Thyroid gland (tissue), 4 donors: ENCODE data around the gene GAK. TPM values are rescaled to one million over a fixed set of nuclear protein-coding genes. Genes with fewer than 3 reads are reported as not detected.
"Not testable (repeated sequence)": the region's sequence is repeated elsewhere in the genome, so short reads cannot be mapped to it uniquely, and the experiment has no call there.

ENCODE experiments used
- DNase-seq, 2 donors: peaks; one replicate each; pipeline ENCODE4 v3.0.0-alpha.2; 2019
- H3K27ac ChIP-seq, 3 donors: fragments of 200-600 bp; sonication (generic); 1 replicate in 2 of 3; 2 replicates in 1 of 3; pipeline ENCODE4 v1.5.1; 2016 to 2019; ENCODE audit warnings: mild to moderate bottlenecking in 1 of 3, moderate library complexity in 1 of 3
- H3K27me3 ChIP-seq: fragments of 200-600 bp; sonication (generic); one replicate; pipeline ENCODE4 v1.5.1; 2019
- H3K36me3 ChIP-seq, 2 donors: fragments of 200-600 bp; sonication (generic); one replicate each; pipeline ENCODE4 v1.5.1; 2016 to 2019
- H3K4me1 ChIP-seq, 2 donors: fragments of 200-600 bp; sonication (generic); one replicate each; pipeline ENCODE4 v1.5.1; 2017 to 2019
- H3K4me3 ChIP-seq, 3 donors: fragments of 200-600 bp; sonication (generic); replicated peaks in 1 of 3; 1 replicate in 2 of 3; 2 replicates in 1 of 3; pipeline ENCODE4 v1.5.1; 2016; ENCODE audit warnings: mild to moderate bottlenecking in 1 of 3
- H3K9me3 ChIP-seq: fragments of 200-600 bp; sonication (generic); one replicate; pipeline ENCODE4 v1.5.1; 2017
- CTCF ChIP-seq, 6 experiments: fragments of 200-600 bp in 3 of 6; fragments of 450-650 bp in 3 of 6; sonication (generic) in 3 of 6; IDR thresholded peaks; one replicate each; pipeline ENCODE4 v1.5.1; 2016 to 2019; ENCODE audit warnings: antibody characterized with exemption in 6 of 6, mild to moderate bottlenecking in 2 of 6, inconsistent platforms in 1 of 6, moderate library complexity in 1 of 6
- POLR2A ChIP-seq, 2 donors: fragments of 450-650 bp; IDR thresholded peaks; one replicate each; pipeline ENCODE4 v1.6.1; 2017; ENCODE audit warnings: antibody characterized with exemption in 2 of 2, mild to moderate bottlenecking in 2 of 2, moderate library complexity in 1 of 2
- WGBS, 2 donors: methylation state at CpG; one replicate each; pipeline ENCODE4 v1.1.5; 2017; 5-methylcytosine and 5-hydroxymethylcytosine counted together
- intact Hi-C: fragments of 100-400 bp; cut with DNase I; formaldehyde crosslinking; loops from one replicate; pipeline ENCODE4 v1.15.1; 2023
- total RNA-seq, 4 donors: library from RNA; depleted of rRNA; stranded (reverse); fragments of >200 nt; gene quantifications; one replicate each; pipeline ENCODE4 v1.2.3, GENCODE V29; 2016

GAK gene
- total RNA-seq, 4 donors from 2014 or later: 86.4 to 184 (median 153) TPM

- TF ChIP-seq POLR2A (IDR thresholded peaks at IDR 0.05) (no peak), CTCF (IDR thresholded peaks at IDR 0.05) (no peak)
- H3K36me3 ChIP-seq: no peaks in the 10 kb centered on the region
- no peaks in the 10 kb centered on the region for H3K9me3 ChIP-seq
- WGBS, 2 donors: 90 to 94% methylated on average over 4 to 12 of the region's 19 CpGs
- intact Hi-C loops: no loop called here
- no peak overlapping the region for H3K27ac ChIP-seq
- peaks cover 6 to 8% of the 10 kb centered on the region in 2 donors for H3K4me1 ChIP-seq
- no peak for DNase-seq
- H3K27me3 ChIP-seq: no peaks in the 10 kb centered on the region
- H3K4me3 ChIP-seq: no peak overlapping the region
These were observed 15.4 kb upstream of the GAK start for GRCh38 chr4:947491-947971.

GRCh38 chr4:946517-947471 lies 14.7 kb upstream of the GAK start:
- Histone ChIP-seq H3K9me3 (no peaks in the 10 kb centered on the region), H3K27me3 (no peaks in the 10 kb centered on the region), H3K4me3 (no peak overlapping the region), H3K4me1 (peaks cover 6 to 8% of the 10 kb centered on the region in 2 donors), H3K36me3 (no peaks in the 10 kb centered on the region), H3K27ac (no peak overlapping the region)
- DNase-seq: no peak
- TF ChIP-seq POLR2A (IDR thresholded peaks at IDR 0.05) (no peak), CTCF (IDR thresholded peaks at IDR 0.05) (no peak)
- WGBS, 2 donors: 62 to 64% methylated on average over 44 to 59 of the region's 62 CpGs
- intact Hi-C loops: no loop called here

GRCh38 chr4:946103-946450 lies 14.0 kb upstream of the GAK start:
- intact Hi-C loops: no loop called here
- no peak overlapping the region for H3K4me3 ChIP-seq
- TF ChIP-seq POLR2A (IDR thresholded peaks at IDR 0.05): no peak
- TF ChIP-seq CTCF (IDR thresholded peaks at IDR 0.05): no peak

GRCh38 chr4:945274-946102 lies 13.4 kb upstream of the GAK start:
- 21 to 40% methylated on average over 27 to 28 of the region's 28 CpGs for WGBS, 2 donors

More at GRCh38 chr4:946103-946450, 14.0 kb upstream of the GAK start:
- WGBS, 2 donors: 69 to 78% methylated on average over 8 to 9 of the region's 9 CpGs
- DNase-seq: no peak
- peaks cover 6 to 8% of the 10 kb centered on the region in 2 donors for H3K4me1 ChIP-seq
- H3K27me3 ChIP-seq: no peaks in the 10 kb centered on the region
- no peaks in the 10 kb centered on the region for H3K36me3 ChIP-seq
- H3K9me3 ChIP-seq: no peaks in the 10 kb centered on the region
- H3K27ac ChIP-seq: no peak overlapping the region

GRCh38 chr4:939508-939907 lies 7.4 kb upstream of the GAK start:
- intact Hi-C loops, H3K4me3 ChIP-seq, H3K9me3 ChIP-seq, H3K36me3 ChIP-seq, H3K27me3 ChIP-seq, H3K4me1 ChIP-seq, H3K27ac ChIP-seq, DNase-seq: not testable (repeated sequence)
- WGBS, 2 donors: 86 to 87% methylated on average over 4 of the region's 4 CpGs

More at GRCh38 chr4:945274-946102, 13.4 kb upstream of the GAK start:
- Histone ChIP-seq H3K9me3 (no peaks in the 10 kb centered on the region), H3K4me1 (peaks cover 6 to 8% of the 10 kb centered on the region in 2 donors), H3K27ac (no peak overlapping the region), H3K4me3 (no peak overlapping the region), H3K36me3 (no peaks in the 10 kb centered on the region), H3K27me3 (no peaks in the 10 kb centered on the region)
- intact Hi-C loops: no loop called here
- TF ChIP-seq CTCF (IDR thresholded peaks at IDR 0.05) (no peak), POLR2A (IDR thresholded peaks at IDR 0.05) (no peak)
- DNase-seq: no peak
